HepG2 (cell line): Measurements from ENCODE around the gene SRSF10. TPM values are rescaled to one million over a fixed set of nuclear protein-coding genes. Genes with fewer than 3 reads are reported as not detected.
A peak's percentile ranks its signal among the peaks of the same experiment; 100 is the strongest.

Experiments
- CENPT ChIP-seq: sonication (generic); formaldehyde crosslinking; IDR thresholded peaks from 2 replicates; pipeline ENCODE4 v1.8.0; 2022; ENCODE audit warnings: low read depth, mild to moderate bottlenecking, moderate library complexity, missing genetic modification reagents
- HMG20B ChIP-seq: conservative IDR thresholded peaks from 2 replicates; pipeline ENCODE4 v1.6.1; 2016; ENCODE audit warnings: missing genetic modification reagents, missing compliant biosample characterization
- IRF9 ChIP-seq: sonication (generic); formaldehyde crosslinking; IDR thresholded peaks from 2 replicates; pipeline ENCODE4 v1.8.0; 2022; ENCODE audit warnings: missing genetic modification reagents, mild to moderate bottlenecking, borderline replicate concordance
- MAZ ChIP-seq, 2 experiments: sonication (generic) in 1 of 2; formaldehyde crosslinking in 1 of 2; IDR thresholded peaks; 2 replicates each; pipeline versions ENCODE4 v1.5.0 to v1.6.1; 2012 to 2020; ENCODE audit warnings: low read depth in 2 of 2, mild to moderate bottlenecking in 2 of 2, borderline replicate concordance in 1 of 2, improper control_type of control experiment in 1 of 2, low read length in 1 of 2, missing genetic modification reagents in 1 of 2, moderate library complexity in 1 of 2
- MEIS1 ChIP-seq: sonication (generic); formaldehyde crosslinking; IDR thresholded peaks from 2 replicates; pipeline ENCODE4 v1.9.0; 2021; ENCODE audit warnings: mild to moderate bottlenecking, missing genetic modification reagents, moderate library complexity, borderline replicate concordance
- PAXIP1 ChIP-seq: sonication (generic); formaldehyde crosslinking; conservative IDR thresholded peaks from 2 replicates; pipeline ENCODE4 v1.4.0; 2020; ENCODE audit warnings: mild to moderate bottlenecking, missing genetic modification reagents, moderate library complexity
- PBX2 ChIP-seq: IDR thresholded peaks from 2 replicates; pipeline ENCODE4 v1.6.1; 2016; ENCODE audit warnings: control low read depth
- RAD21 ChIP-seq: fragments of 450-650 bp; formaldehyde crosslinking; IDR thresholded peaks from 2 replicates; pipeline ENCODE4 v1.5.0; 2020; ENCODE audit warnings: mild to moderate bottlenecking
- RXRB ChIP-seq: IDR thresholded peaks from 2 replicates; pipeline ENCODE4 v1.6.1; 2016; ENCODE audit warnings: borderline replicate concordance, missing genetic modification reagents, missing compliant biosample characterization
- ZEB1 ChIP-seq: IDR thresholded peaks from 2 replicates; pipeline ENCODE4 v1.6.1; 2012; ENCODE audit warnings: mild to moderate bottlenecking, low read depth, inconsistent platforms; ENCODE audit not compliant: insufficient replicate concordance
- ZFP36L1 ChIP-seq: sonication (generic); formaldehyde crosslinking; IDR thresholded peaks from 2 replicates; pipeline ENCODE4 v1.8.0; 2022; ENCODE audit warnings: mild to moderate bottlenecking, missing genetic modification reagents, moderate library complexity
- ZFX ChIP-seq: sonication (generic); formaldehyde crosslinking; IDR thresholded peaks from 2 replicates; pipeline ENCODE4 v1.4.0; 2020; ENCODE audit warnings: mild to moderate bottlenecking, low read depth, missing genetic modification reagents, moderate library complexity
- ZNF230 ChIP-seq: sonication (generic); formaldehyde crosslinking; IDR thresholded peaks from 2 replicates; pipeline ENCODE4 v1.4.0; 2020; ENCODE audit warnings: mild to moderate bottlenecking, missing genetic modification reagents
- ZNF256 ChIP-seq: sonication (generic); formaldehyde crosslinking; conservative IDR thresholded peaks from 2 replicates; pipeline ENCODE4 v1.4.0; 2020; ENCODE audit warnings: missing genetic modification reagents
- ZNF292 ChIP-seq: sonication (generic); formaldehyde crosslinking; IDR thresholded peaks from 2 replicates; pipeline ENCODE4 v1.8.1; 2022; ENCODE audit warnings: mild to moderate bottlenecking, low read depth, missing genetic modification reagents, borderline replicate concordance
- ZNF34 ChIP-seq: sonication (generic); formaldehyde crosslinking; IDR thresholded peaks from 2 replicates; pipeline ENCODE4 v1.4.0; 2020; ENCODE audit warnings: mild to moderate bottlenecking, missing genetic modification reagents, borderline replicate concordance
- ZNF720 ChIP-seq: sonication (generic); formaldehyde crosslinking; IDR thresholded peaks from 2 replicates; pipeline ENCODE4 v1.4.0; 2020; ENCODE audit warnings: missing genetic modification reagents
- ZNF784 ChIP-seq: sonication (generic); formaldehyde crosslinking; IDR thresholded peaks from 2 replicates; pipeline ENCODE4 v1.5.1; 2020; ENCODE audit warnings: missing genetic modification reagents, mild to moderate bottlenecking, borderline replicate concordance
- ZNF83 ChIP-seq: sonication (generic); formaldehyde crosslinking; IDR thresholded peaks from 2 replicates; pipeline ENCODE4 v1.4.0; 2020; ENCODE audit warnings: missing genetic modification reagents, mild to moderate bottlenecking, borderline replicate concordance
- polyA plus RNA-seq, 8 experiments: library from polyadenylated mRNA; depleted of rRNA in 3 of 8; stranded (reverse) in 7 of 8; unstranded in 1 of 8; fragments of >200 nt; fragmentation: Illumina TruSeq in 4 of 8; extraction: Trizol in 4 of 8; gene quantifications; 2 replicates each; pipeline versions ENCODE4 v1.2.1 to v1.2.3, GENCODE V29; 2011 to 2016; ENCODE audit warnings: low read depth in 4 of 8, missing spikeins in 1 of 8, mixed read lengths in 1 of 8; ENCODE audit not compliant: insufficient read depth in 1 of 8
- total RNA-seq, 5 experiments: library from RNA; depleted of rRNA; stranded (reverse); fragments of >200 nt; fragmentation: Illumina TruSeq; extraction: Trizol; gene quantifications; 2 replicates each; pipeline ENCODE4 v1.2.3, GENCODE V29; 2016; ENCODE audit warnings: low read depth in 1 of 5

Gene SRSF10
- total and polyA plus RNA-seq, 2 of the 13 experiments (the other 11 are each of a cell fraction or from before 2014, with no cell fraction given), result 126 to 186 TPM

- TF ChIP-seq MAZ (IDR thresholded peaks at IDR 0.05; ENCODE audit: borderline replicate concordance, low read depth, low read length) (peak; percentile 66; the same call in 1 of the 2 replicates), MAZ (CRISPR knock-in tag; IDR thresholded peaks at IDR 0.05; ENCODE audit: low read depth) (0 out of 2 replicates have a peak, but pooled peaks have one; percentile 24), ZFP36L1 (peak; percentile 81; the same call in 1 of the 2 replicates), ZNF230 (peak; percentile 58; the same call in 1 of the 2 replicates), IRF9 (CRISPR knock-in tag) (no peak), HMG20B (no peak; the same call in 1 of the 2 replicates), RXRB (CRISPR knock-in tag) (peak; percentile 71), ZNF256 (CRISPR knock-in tag) (peak; percentile 91), ZEB1 (no peak), ZNF83 (no peak; the same call in 1 of the 2 replicates), RAD21 (CRISPR knock-in tag) (no peak; the same call in 1 of the 2 replicates), ZNF720 (CRISPR knock-in tag) (no peak), ZNF34 (peak; percentile 36; the same call in 1 of the 2 replicates), MEIS1 (CRISPR knock-in tag) (peak; percentile 64; the same call in 1 of the 2 replicates), ZNF292 (CRISPR knock-in tag) (0 out of 2 replicates have a peak, but pooled peaks have one; percentile 1), ZFX (CRISPR knock-in tag) (peak; percentile 67), PAXIP1 (CRISPR knock-in tag) (no peak; the same call in 1 of the 2 replicates), ZNF784 (CRISPR knock-in tag) (no peak; the same call in 1 of the 2 replicates), CENPT (no peak), PBX2 (CRISPR knock-in tag) (no peak)
Observed at GRCh38 chr1:23959461-23960290, 20.5 kb downstream of the SRSF10 start, which contains the start of gene PNRC2 (continued).
